Skin epidermis (tissue), 12 donors: Measurements from ENCODE around the gene RTN3.
"Not testable (repeated sequence)": the region's sequence is repeated elsewhere in the genome, so short reads cannot be mapped to it uniquely, and the experiment has no call there.

Source experiments
- H3K27ac ChIP-seq, 21 experiments: fragments of 200-600 bp; sonication (generic) in 11 of 21; one replicate each; pipeline ENCODE4 v1.5.0; 2020; ENCODE audit warnings: mild to moderate bottlenecking in 3 of 21, inconsistent platforms in 2 of 21, moderate library complexity in 2 of 21
- H3K4me3 ChIP-seq, 7 experiments: fragments of 200-600 bp; sonication (generic) in 2 of 7; one replicate each; pipeline ENCODE4 v1.5.0; 2020; ENCODE audit warnings: inconsistent platforms in 2 of 7, mild to moderate bottlenecking in 2 of 7, moderate library complexity in 1 of 7

The RTN3 gene, protein sequence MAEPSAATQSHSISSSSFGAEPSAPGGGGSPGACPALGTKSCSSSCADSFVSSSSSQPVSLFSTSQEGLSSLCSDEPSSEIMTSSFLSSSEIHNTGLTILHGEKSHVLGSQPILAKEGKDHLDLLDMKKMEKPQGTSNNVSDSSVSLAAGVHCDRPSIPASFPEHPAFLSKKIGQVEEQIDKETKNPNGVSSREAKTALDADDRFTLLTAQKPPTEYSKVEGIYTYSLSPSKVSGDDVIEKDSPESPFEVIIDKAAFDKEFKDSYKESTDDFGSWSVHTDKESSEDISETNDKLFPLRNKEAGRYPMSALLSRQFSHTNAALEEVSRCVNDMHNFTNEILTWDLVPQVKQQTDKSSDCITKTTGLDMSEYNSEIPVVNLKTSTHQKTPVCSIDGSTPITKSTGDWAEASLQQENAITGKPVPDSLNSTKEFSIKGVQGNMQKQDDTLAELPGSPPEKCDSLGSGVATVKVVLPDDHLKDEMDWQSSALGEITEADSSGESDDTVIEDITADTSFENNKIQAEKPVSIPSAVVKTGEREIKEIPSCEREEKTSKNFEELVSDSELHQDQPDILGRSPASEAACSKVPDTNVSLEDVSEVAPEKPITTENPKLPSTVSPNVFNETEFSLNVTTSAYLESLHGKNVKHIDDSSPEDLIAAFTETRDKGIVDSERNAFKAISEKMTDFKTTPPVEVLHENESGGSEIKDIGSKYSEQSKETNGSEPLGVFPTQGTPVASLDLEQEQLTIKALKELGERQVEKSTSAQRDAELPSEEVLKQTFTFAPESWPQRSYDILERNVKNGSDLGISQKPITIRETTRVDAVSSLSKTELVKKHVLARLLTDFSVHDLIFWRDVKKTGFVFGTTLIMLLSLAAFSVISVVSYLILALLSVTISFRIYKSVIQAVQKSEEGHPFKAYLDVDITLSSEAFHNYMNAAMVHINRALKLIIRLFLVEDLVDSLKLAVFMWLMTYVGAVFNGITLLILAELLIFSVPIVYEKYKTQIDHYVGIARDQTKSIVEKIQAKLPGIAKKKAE

GRCh38 chr11:63681321-63682065 lies at the start of gene RTN3:
TSS of gene RTN3 (plus strand) at chr11:63681500. CDS start at chr11:63681637, 137 bp downstream.
- peak within 1 kb of the TSS; percentile 59 to 98 (median 94) for H3K27ac ChIP-seq
- H3K4me3 ChIP-seq: peak within 1 kb of the TSS; percentile 68 to 97 (median 83)

GRCh38 chr11:63635762-63636465 lies 45.4 kb upstream of the RTN3 start:
- Histone ChIP-seq H3K4me3 (no peak overlapping the region), H3K27ac (no peak overlapping the region)

GRCh38 chr11:63638436-63638835 lies 42.9 kb upstream of the RTN3 start:
- not testable (repeated sequence) for H3K27ac ChIP-seq, H3K4me3 ChIP-seq

GRCh38 chr11:63639199-63639832 lies 42.0 kb upstream of the RTN3 start:
- Histone ChIP-seq H3K4me3 (no peak overlapping the region), H3K27ac (no peak overlapping the region)

DNA sequence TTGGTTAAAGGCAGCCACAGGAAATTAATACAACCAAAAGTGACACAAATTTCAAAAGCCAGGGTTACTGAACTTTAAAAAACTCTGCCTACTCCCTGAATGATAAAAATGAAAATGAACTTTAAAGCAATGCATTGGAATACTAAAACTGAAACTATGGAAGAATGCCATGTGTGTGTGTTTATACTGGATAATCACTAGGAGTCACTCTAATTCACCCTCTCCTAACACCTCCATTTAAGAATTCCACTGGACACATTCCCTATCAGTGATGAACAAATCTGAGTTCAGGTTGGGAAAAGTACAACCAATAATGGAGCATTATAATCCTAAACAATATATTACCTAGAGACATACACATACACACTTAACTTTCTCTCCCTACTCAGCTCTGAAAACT lies 39.6 kb upstream of the RTN3 start:
- Histone ChIP-seq H3K27ac (peak overlapping the region in 1 of 21 experiments; percentile 1), H3K4me3 (no peak overlapping the region)

DNA sequence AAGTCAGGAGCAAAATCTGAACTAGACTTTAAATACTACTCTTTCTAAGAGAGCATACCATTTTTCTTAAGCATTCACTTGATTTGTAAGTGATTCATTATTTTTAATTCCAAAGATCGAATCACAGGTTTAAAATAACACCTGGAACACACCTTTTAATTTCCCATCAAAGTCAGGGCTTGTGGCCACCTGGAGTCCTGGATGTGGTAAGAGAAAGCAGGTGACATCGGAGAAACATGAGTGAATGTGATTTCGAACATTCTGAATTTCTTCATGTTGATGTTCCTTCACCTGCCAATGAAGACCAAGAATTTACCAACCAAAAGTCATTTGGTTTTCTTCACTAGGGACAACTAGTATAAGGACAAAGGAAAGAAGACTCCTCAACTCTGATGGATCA lies 38.1 kb upstream of the RTN3 start:
- Histone ChIP-seq H3K27ac (peak overlapping the region in 1 of 21 experiments; percentile 17), H3K4me3 (no peak overlapping the region)

GRCh38 chr11:63652671-63653070 lies 28.6 kb upstream of the RTN3 start:
- H3K4me3 ChIP-seq: no peak overlapping the region

DNA sequence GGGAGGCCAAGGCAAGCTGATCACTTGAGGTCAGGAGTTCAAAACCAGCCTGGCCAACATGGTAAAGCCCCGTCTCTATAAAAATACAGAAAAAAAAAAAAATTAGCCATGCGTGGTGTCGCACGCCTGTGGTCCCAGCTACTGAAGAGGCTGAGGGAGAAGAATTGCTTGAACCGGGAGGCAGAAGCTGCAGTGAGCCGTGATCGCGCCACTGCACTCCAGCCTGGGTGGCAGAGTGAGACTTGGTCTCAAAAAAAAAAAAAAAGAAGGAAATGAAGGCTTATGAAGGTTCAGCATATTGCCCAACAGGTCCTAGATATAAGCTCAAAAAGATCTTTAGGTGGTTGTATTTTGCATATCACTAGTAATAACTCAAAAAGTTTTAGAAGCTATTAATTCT lies 20.3 kb upstream of the RTN3 start:
- no peak overlapping the region for H3K4me3 ChIP-seq
- no peak overlapping the region for H3K27ac ChIP-seq

More at GRCh38 chr11:63652671-63653070, 28.6 kb upstream of the RTN3 start:
- no peak overlapping the region for H3K27ac ChIP-seq

- H3K27ac ChIP-seq: peak overlapping the region in 2 of 21 experiments; percentile 20 to 52
- H3K4me3 ChIP-seq: no peak overlapping the region
Observed at GRCh38 chr11:63663809-63664208, 17.5 kb upstream of the RTN3 start.

- H3K4me3 ChIP-seq: no peak overlapping the region
- peak overlapping the region in 9 of 21 experiments; percentile 45 to 100 (median 56) for H3K27ac ChIP-seq
Observed at GRCh38 chr11:63666874-63667273, 14.4 kb upstream of the RTN3 start.

DNA sequence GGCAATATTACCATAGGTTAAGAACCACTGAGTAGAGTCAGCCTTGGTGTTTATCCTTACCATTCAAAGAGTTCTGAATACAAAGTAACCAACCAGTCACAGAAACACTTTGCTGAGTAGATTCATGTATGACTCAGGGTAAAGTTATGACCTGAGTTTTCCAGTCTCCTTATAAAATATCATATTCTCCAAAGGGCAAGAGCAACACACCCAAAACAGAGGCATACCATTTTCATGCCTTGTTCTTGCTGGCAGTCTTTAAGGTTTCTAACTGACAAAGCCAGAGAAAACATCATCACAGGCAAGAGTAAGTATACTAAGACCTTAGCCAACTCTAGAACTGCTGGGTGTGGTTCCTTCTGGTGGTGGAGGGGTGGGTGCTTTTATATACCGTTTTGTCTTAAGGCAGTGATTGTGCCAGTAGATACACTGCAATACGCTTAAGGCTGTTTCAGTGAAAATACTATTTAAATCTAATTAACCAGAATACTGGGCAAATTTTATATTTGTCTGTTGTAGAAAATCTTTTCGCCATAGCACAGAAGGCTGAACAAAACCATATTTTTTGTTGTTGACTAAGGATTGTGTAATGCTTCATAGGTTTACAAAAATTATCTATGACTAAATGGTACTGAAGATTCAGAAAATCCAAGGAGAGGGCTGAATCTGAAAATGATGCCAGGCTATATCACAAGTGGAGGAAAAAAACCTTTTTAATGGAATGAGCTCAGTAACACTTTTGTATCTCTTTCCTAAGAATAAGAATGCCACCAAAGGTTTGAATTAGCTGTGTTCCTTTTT lies 13.1 kb upstream of the RTN3 start:
- Histone ChIP-seq H3K27ac (peak overlapping the region in 18 of 21 experiments; percentile 5 to 100 (median 48)), H3K4me3 (no peak overlapping the region)

GRCh38 chr11:63670096-63670432 lies 11.2 kb upstream of the RTN3 start:
- Histone ChIP-seq H3K27ac (peak overlapping the region in 17 of 21 experiments; percentile 44 to 100 (median 98)), H3K4me3 (peak overlapping the region; percentile 68 to 98 (median 81))

DNA sequence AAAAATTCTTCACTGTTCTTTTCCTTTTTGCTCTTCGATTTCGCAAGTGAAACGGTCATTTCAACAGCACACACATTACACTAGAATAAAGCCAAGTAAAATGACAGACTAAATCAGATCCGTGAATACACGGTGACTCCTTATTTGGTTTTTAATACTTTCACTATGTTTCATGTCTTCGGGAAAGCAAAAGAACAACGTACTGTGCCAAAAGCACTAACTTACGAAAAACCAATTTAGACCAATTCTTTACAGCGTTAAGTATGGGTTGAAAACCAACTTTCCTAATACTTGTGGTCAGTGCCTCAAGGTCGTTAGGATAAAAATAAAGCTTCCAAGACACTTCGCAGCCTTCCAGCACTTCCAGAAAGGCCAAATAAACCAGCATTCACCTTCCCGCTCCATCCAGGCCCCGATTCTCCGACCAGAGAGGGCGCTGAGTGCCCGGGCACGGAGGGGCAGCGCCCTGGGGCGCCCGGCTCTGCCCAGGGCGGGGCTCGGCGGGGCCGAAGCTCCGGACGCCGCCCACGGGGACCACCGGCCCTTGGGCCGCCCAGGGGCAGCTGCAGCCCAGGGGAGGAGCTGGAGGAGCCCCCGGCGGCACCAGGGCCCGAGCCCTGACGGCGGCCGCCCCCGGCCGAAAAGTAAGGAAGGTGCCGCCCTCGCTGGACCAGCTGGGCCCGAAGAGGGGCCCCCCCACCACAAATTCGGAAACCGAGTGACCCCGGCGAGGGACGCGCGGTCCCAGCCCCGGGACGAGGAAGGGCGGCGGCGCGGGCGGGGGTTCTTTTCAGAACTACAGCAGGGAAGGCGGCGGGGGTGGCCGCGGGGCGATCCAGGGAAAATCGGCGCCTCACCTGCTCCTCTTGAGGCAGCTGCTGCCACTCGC lies 10.6 kb upstream of the RTN3 start:
- Histone ChIP-seq H3K27ac (peak overlapping the region; percentile 94 to 100 (median 98)), H3K4me3 (peak overlapping the region; percentile 68 to 98 (median 81))

DNA sequence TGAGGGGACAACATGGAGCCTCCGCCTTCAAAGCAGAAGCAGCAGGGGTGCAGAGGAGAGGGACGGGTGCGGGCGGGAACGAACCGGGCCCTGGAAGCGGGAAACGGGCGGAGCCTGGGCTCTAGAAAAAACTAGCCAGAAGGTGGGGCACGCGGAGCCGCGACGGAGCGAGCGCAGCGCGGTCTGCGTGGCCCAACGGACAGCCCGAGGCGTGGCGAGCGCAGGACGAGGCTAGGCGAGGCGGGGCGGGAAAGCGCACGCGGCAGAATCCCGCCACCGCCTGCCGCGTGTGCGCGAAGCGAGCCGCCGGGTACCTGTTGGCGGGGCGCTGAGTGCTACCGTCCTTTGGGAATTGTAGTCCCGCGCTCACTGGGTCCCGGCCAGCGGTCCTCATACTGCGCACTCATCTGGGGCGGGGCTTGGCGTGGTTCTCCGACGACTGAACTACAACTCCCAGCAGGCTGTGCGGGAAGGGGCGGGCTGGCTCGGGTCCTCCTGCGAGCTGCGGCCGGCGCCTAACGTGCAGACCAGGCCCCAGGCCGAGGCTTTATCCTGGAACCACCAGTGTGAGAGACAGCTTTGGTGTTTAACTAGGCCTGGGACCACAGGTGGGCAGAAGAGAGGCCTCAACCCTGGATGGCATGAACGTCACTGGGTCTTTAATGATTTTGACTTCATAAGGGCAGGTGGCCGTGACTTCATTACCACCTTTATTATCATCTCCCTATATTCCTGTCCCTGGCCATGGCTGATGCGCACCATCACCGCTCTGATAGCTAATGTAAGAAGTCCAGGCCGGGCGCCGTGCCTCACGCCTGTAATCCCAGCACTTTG lies 9.8 kb upstream of the RTN3 start, which contains the start of gene ATL3:
TSS of gene ATL3 (minus strand) at position 55 of the 834 bp plus-strand sequence. CDS start at position 14, 41 bp downstream.
- Histone ChIP-seq H3K27ac (peak within 1 kb of the TSS; percentile 94 to 100 (median 98)), H3K4me3 (peak within 1 kb of the TSS; percentile 68 to 98 (median 81))

DNA sequence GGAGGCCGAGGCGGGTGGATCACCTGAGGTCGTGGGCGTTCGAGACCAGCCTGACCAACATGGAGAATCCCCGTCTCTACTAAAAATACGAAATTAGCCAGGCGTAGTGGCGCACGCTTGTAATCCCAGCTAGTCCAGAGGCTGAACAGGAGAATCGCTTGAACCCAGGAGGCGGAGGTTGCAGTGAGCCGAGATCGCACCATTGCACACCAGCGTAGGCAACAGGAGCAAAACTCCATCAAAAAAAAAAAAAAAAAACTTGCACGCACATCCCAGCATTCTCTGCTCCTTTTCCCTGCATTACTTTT lies 9.2 kb upstream of the RTN3 start:
- Histone ChIP-seq H3K27ac (peak overlapping the region in 13 of 21 experiments; percentile 94 to 100 (median 98)), H3K4me3 (peak overlapping the region in 1 of 7 experiments; percentile 68)
